ENCODE measurements around the gene CCDC188. TPM values are rescaled to one million over a fixed set of nuclear protein-coding genes. Genes with fewer than 3 reads are reported as not detected.

Gene CCDC188
- total RNA-seq, 6 experiments from 2014 or later, result not detected

- TF ChIP-seq POLR2A (IDR thresholded peaks at IDR 0.05), result peak; percentile 50
- TF ChIP-seq, protein P1, sequence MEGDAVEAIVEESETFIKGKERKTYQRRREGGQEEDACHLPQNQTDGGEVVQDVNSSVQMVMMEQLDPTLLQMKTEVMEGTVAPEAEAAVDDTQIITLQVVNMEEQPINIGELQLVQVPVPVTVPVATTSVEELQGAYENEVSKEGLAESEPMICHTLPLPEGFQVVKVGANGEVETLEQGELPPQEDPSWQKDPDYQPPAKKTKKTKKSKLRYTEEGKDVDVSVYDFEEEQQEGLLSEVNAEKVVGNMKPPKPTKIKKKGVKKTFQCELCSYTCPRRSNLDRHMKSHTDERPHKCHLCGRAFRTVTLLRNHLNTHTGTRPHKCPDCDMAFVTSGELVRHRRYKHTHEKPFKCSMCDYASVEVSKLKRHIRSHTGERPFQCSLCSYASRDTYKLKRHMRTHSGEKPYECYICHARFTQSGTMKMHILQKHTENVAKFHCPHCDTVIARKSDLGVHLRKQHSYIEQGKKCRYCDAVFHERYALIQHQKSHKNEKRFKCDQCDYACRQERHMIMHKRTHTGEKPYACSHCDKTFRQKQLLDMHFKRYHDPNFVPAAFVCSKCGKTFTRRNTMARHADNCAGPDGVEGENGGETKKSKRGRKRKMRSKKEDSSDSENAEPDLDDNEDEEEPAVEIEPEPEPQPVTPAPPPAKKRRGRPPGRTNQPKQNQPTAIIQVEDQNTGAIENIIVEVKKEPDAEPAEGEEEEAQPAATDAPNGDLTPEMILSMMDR (IDR thresholded peaks at IDR 0.05), result no peak
- Histone ChIP-seq H3K27ac (peak overlapping the region; percentile 69 to 82 (median 74)), H3K36me3 (no peaks in the 10 kb centered on the region), H3K27me3 (no peaks in the 10 kb centered on the region), H3K4me3 (peak overlapping the region; percentile 54 to 96 (median 87)), H3K4me1 (peaks cover 0 to 37% (median 19%) of the 10 kb centered on the region in 4 donors), H3K9me3 (no peaks in the 10 kb centered on the region)
- intact Hi-C loops (cut with DNase I), result no loop called here
- WGBS (ENCODE audit: insufficient coverage, low coverage, low lambda C conversion rate, missing lambda C conversion rate), result 17% methylated on average over 4 of the region's 70 CpGs
- peak; percentile 88 to 92 (median 91) for DNase-seq
- ATAC-seq, result peak; percentile 74 to 83 (median 81)
These were observed 19.9 kb downstream of the CCDC188 start for GRCh38 chr22:20130731-20131596.

- peak overlapping the region in 1 of 3 donors; percentile 82 for H3K27ac ChIP-seq
These were observed 20.5 kb downstream of the CCDC188 start for GRCh38 chr22:20130319-20130718.

DNA sequence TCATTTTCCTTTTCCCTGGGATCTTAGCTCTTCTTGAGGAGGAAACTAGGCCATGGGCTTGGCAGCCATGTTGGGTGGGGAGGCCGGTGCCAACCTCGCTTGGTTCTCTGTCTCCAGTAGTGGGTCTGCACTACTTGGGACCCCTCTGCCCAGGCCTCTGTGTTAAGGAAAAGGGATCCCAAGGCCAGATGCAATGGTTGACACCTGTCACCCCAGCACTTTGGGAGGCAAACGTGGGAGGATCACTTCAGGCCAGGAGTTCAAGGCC, 21.2 kb downstream of the CCDC188 start:
- Histone ChIP-seq H3K9me3 (no peaks in the 10 kb centered on the region), H3K36me3 (no peaks in the 10 kb centered on the region), H3K4me3 (no peak overlapping the region), H3K4me1 (peaks cover 0 to 50% (median 26%) of the 10 kb centered on the region in 4 donors), H3K27me3 (no peaks in the 10 kb centered on the region), H3K27ac (peak overlapping the region in 1 of 3 donors; percentile 58)
- TF ChIP-seq POLR2A (IDR thresholded peaks at IDR 0.05), result no peak
- TF ChIP-seq, protein P1 (IDR thresholded peaks at IDR 0.05), result no peak
- 47% methylated on average over 2 of the region's 3 CpGs for WGBS (ENCODE audit: insufficient coverage, low coverage, low lambda C conversion rate, missing lambda C conversion rate)
- intact Hi-C loops (cut with DNase I), result no loop called here
- DNase-seq, result no peak
- ATAC-seq, result no peak

More at GRCh38 chr22:20130319-20130718, 20.5 kb downstream of the CCDC188 start:
- no peak overlapping the region for H3K4me3 ChIP-seq
- H3K27me3 ChIP-seq, result no peaks in the 10 kb centered on the region
- ATAC-seq (no peak), DNase-seq (no peak)
- H3K9me3 ChIP-seq, result no peaks in the 10 kb centered on the region
- no peaks in the 10 kb centered on the region for H3K36me3 ChIP-seq
- intact Hi-C loops (cut with DNase I), result no loop called here
- 80% methylated on average over 1 of the region's 3 CpGs for WGBS (ENCODE audit: insufficient coverage, low coverage, low lambda C conversion rate, missing lambda C conversion rate)
- TF ChIP-seq POLR2A (IDR thresholded peaks at IDR 0.05), result no peak
- TF ChIP-seq, protein P1 (IDR thresholded peaks at IDR 0.05), result peak in 2 of 4 donors; percentile 4 to 19
- H3K4me1 ChIP-seq, result peaks cover 0 to 44% (median 22%) of the 10 kb centered on the region in 4 donors

GRCh38 chr22:20128902-20129746, 21.7 kb downstream of the CCDC188 start:
- no peak overlapping the region for H3K4me3 ChIP-seq
- intact Hi-C loops (cut with DNase I), result no loop called here
- H3K36me3 ChIP-seq, result no peaks in the 10 kb centered on the region
- H3K4me1 ChIP-seq, result peaks cover 0 to 52% (median 27%) of the 10 kb centered on the region in 4 donors
- H3K27me3 ChIP-seq, result no peaks in the 10 kb centered on the region
- DNase-seq (peak; percentile 65 to 90 (median 90)), ATAC-seq (peak; percentile 43 to 63 (median 58))
- no peaks in the 10 kb centered on the region for H3K9me3 ChIP-seq
- TF ChIP-seq, protein P1 (IDR thresholded peaks at IDR 0.05), result peak; percentile 44 to 59 (median 50)
- no peak for TF ChIP-seq POLR2A (IDR thresholded peaks at IDR 0.05)
- peak overlapping the region in 2 of 3 donors; percentile 39 to 58 for H3K27ac ChIP-seq
- WGBS (ENCODE audit: insufficient coverage, low coverage, low lambda C conversion rate, missing lambda C conversion rate), result 0% methylated on average over 6 of the region's 18 CpGs

Measured in right lobe of liver (tissue), 6 donors.